HG03139 (cell line): Measurements from ENCODE around the gene TMEM209.
A peak's percentile ranks its signal among the peaks of the same experiment; 100 is the strongest.
"Not testable (repeated sequence)": the region's sequence is repeated elsewhere in the genome, so short reads cannot be mapped to it uniquely, and the experiment has no call there.

Experiments
- ATAC-seq: cut with Tn5 transposase; IDR thresholded peaks from one replicate; pipeline ENCODE4 v1.9.1; 2021; ENCODE audit not compliant: unreplicated experiment

TMEM209 gene

DNA sequence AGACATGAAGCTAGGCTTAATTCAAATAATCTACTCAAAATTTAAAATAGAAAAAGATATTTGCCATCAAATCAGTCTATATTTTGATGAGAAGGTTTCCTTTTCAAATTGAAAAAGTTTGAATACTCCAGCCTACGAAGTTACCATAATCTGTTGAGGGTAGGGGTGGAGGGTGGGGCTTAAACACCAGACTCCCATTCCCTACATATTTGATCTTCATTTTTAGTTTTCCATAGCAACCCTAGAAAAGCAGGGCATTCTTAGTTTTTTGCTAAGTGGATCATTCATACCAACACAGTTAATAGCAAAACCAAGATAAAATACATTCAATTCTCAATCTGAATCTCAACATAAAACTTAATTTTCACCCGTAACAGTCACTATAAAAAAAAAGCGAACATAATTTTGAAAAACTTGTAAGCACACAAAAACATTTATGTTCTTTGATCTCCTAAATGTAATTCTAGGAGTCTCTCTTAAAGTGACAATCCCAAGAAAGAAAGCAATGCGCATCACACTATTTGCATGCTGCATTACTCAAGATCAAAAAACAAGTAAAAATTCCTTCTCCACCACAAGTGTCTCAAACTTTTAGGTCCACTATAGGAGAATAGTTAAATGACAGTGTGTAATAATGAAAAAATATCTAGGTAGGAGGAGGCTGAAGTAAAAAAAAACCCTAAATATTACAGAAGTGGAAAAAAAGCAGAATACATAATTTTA is 30.8 kb downstream of the TMEM209 start:
- ATAC-seq: no peak

GRCh38 chr7:130162196-130162595 is 43.0 kb downstream of the TMEM209 start:
- no peak for ATAC-seq

DNA sequence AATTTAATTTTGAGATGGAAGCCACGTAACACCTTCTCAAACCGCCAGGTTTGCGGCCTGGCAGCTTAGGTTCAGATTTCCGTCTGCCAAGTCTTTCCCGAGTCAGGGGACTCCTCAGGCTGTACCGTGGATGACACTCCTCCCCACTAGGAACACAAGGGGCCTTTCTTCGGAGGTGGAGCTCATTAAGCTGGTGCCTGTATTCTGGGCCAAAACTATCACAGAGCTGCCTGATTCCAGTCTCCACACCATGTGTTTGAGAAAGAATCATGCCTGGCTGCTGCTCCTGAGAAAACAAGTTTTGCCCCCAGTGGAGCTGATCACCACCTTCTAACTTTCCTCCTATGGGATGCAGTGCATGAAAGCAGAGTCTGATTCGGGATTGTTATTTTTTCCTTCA is 44.8 kb downstream of the TMEM209 start:
- ATAC-seq: no peak

DNA sequence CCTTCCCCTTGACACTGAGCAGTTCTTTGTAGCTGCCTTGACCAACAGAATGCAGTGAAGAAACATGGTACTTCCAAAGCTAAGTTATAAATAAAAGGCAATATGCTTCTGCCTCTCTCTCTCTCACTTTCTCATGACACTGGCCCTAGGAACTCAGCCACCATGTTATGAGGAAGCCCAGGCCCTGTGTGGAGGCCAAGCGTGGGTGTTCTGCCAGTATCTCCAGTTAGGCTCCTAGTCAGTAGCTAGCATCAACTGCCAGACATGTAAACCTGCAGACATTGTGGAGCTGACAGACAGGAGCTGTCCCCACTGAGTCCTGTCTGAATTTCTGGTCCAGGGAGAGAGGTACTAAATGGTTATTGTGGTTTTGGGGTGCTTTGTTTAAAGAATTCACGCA is 45.2 kb downstream of the TMEM209 start:
- ATAC-seq: no peak

- ATAC-seq: no peak
These were observed 47.5 kb downstream of the TMEM209 start for GRCh38 chr7:130157700-130158099.

- ATAC-seq: no peak
These were observed 49.1 kb downstream of the TMEM209 start for GRCh38 chr7:130156140-130156539.

DNA sequence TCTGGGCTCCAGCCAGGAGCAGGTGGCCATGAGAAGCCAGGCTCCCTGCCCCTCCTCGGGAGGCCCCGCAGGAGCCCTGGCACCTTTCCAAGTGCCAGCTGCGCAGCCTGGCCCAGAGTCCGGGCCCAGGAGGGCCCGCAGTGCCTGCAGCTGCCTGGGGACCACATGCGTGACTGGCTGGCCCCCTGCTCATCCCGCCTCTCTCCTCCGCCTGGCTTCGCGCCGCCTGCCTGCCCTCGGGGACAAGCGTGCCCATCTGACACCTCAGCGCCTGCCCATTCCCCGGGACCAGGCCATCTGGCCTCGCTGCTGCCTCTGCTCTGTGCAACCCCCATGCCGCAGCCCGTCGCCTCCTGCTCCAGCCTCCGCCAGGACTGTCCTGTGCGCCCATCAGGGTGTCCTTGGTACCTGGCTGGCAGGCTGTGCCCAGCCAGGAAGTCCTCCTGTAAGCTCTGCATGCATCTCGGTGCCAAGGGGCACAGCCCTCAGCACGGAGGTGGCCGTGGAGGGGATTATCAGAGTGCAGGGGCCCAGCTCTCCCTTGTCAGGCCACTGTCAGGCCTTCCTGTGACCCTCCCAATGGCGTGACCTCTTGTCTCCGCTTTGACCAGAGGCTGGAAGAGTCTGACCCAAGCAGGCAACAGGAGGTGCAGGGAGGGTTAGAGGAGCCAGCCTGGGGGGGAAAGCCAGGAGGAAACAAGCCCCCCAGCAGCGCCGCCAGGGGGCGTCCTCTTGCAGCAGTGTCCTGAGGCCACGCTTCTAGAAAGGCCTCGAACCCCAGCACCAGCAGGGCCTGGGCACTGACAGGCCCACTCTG is 50.5 kb downstream of the TMEM209 start:
- no peak for ATAC-seq

DNA sequence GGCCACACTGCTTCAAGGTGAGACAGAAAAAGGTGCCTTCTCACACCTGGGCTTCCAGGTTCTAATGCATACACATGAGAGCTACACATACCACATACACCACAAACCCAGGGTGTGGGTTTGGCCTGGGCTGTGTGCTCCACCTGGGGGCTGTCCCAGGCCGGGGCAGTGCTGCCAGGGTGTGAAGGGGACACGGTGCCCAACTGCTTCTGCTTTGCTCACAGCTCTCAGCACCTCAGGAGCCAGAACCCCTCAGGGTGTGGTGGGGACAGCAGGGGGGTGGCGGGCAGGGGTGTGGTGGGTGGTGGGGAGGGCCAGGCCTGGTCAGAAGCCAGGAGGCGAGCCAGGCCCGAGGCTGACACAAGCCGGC is 51.1 kb downstream of the TMEM209 start:
- no peak for ATAC-seq

DNA sequence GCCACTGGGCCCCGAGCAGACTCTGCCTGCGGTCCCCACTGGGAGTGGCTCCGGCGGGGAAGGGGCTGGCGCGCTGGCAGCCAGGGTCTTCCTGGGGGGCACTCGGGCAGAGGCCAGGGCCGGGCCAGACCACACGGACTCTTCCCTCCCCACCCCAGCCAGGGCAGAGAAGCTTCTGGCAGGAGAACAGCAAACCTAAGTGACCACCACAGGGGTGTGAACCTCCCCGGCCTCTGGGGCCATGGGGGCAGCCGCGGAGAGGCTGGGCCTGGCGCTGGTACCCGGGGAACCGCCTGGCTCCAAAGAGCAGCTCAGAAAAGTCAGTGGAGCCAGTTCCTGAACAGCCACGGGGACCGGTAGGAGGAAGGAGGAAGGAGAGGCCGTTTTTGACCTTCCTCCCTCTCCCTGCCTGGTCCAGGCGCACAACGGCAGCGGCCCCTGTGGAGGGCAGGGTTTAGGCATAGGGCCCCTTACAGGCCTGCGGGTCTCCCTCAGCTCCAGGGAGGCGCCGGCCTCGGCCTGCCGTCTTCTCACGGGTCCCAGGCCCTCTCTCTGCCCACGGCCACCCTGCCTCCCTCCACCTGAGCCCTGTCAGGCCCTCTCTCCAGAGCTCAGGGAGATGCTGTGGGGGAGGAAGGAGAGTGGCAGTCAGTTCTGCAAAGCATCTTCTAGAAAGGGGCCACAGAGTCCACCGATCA is 51.8 kb downstream of the TMEM209 start:
- ATAC-seq: no peak

GRCh38 chr7:130152493-130153210 is 52.6 kb downstream of the TMEM209 start:
- ATAC-seq: no peak

DNA sequence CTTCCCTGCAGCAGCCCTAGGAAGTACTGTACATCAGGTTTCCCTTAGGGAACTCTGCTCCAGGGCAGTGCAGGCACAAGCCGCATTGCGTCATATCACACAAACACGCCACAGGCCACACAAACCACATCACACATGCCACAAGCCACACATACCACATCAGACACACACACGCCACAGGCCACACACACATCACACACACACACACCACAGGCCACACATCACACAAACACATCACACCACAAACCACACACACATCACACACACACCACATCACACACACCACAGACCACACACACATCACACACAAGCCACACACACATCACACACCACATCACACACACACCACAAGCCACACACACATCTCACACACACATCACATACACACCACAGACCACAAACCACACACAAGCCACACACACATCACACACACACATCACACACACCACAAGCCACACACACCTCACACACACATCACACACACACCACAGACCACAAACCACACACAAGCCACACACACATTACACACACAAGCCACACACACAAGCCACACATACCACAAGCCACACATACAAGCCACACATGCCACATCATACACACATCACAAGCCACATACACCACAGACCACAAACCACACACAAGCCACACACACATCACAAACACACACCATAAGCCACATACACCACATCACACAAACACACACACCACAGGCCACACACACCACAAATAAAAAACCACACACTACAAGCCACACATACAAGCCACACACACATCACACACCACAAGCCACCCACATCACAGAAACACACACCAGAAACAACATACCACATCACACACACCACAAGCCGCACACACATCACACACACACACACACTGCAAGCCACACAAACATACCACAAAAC is 53.4 kb downstream of the TMEM209 start:
- no peak for ATAC-seq

DNA sequence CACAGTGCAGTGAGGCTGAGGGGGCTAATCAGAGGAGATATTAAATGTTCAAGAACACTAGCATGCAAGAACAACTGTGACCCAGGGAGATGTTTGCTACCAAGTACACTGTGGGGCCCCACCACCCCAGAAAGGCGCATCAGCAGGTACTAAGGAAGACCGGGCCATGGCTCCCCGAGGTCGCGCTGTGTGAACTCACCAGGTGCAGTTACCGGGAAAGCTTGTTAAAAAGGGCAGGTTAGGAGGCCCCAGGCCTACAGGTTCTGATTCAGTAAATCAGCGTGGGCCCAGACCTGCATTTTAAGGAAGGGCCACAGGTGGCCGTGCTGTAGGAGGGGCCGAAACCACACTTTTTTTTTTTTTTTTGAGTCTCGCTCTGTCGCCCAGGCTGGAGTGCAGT is 54.6 kb downstream of the TMEM209 start:
- ATAC-seq: no peak

DNA sequence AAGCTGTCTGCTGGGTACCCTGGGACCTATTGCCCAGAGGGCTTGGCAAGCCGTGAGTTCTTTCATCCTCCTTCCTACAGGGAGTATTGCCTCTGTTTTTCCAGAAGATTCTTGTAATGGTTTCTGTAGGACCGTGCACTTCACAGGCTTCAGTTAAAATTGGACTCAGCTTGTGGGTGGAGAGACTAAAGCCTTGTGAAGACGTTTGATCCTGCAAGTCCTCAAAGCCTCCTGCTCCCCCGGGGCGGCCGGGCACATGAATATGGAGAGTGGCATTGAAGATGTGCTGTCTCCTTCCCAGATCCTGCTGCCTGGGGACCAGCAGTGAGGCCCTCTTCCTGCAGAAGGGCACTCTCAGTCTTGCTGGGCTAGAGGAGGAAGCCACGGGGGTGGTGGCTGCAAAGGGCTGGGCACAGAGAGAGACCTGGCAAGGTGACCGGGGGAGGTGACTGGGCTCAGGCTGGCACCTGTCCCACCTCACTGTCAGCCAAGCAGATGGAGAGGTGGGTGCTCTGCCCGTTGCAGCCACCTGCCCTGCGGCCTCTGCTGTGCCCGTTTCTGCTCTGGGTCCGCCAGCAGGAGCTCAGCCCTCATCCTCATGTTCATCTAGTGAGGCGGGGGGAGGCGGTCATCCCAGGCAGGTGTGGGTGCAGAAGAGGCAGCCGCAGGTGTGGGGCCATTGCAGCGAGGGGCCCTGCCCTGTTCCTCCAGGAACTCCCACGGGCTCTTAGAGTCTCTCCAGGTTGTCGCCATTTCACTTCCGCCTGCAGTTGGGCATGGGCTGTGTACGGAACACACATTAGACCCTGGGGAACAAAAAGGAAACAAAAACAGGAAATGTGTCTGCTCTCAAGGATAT is 55.7 kb downstream of the TMEM209 start:
- peak; percentile 42 for ATAC-seq

- no peak for ATAC-seq
These were observed 56.6 kb downstream of the TMEM209 start for GRCh38 chr7:130148561-130148960.

DNA sequence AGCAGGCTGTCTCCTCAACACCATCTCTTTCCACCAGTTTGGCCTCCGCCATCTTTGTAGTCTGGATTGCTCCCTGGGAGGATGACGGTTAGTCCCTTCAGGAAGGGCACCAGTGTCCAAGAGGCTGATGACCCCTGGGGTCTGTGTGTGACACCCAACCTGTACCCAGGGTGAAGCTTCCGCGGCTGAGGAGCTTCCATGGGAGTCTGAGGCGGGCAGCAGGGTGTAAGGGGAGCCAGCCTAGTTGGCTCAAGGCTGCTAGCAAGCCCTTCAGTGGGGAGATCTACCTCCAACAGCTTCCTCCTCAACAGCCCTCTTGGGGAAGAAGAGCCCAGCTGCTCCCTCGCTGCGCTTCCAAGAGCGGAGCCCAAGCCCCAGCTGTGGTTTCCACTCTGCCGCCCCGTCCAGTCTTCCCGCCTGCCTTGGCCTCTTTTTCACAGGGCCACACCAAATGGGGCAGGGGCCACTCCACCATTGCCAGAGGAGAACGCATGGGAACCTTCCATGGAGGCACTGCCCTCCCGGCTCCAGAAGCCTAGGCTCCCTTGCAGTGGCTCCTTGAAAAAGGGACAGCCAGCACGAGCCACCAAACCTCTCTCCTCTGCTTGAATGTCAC is 57.4 kb downstream of the TMEM209 start:
- no peak for ATAC-seq

DNA sequence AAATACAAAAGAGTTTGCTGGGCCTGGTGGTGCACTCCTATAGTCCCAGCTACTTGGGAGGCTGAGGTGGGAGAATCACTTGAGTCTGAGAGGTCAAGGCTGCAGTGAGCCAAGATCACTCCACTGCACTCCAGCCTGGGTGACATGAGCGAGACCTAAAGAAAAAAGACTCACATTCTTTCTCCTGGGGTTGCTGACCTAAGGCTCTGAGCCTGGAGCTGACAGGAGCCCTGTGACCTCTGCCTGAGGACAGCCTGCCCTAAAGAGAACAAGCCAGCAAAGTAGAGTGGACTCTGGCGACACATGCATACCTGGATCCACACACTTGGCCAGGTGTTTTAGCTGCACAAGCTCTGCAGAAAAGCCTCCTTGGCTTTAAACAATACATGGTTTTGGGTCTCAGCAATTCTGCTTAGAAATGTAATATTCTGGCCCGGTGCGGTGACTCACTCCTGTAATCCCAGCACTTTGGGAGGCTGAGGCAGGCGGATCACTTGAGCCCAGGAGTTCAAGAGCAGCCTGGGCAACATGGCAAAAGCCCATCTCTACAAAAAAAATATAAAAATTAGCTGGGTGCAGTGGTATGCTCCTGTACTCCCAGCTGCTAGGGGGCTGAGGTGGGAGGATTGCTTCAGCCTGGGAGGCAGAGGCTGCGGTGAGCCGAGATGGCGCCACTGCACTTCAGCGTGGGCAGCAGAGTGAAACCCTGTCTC is 58.4 kb downstream of the TMEM209 start:
- no peak for ATAC-seq

- ATAC-seq: not testable (repeated sequence)
These were observed 59.1 kb downstream of the TMEM209 start for GRCh38 chr7:130146142-130146541.

DNA sequence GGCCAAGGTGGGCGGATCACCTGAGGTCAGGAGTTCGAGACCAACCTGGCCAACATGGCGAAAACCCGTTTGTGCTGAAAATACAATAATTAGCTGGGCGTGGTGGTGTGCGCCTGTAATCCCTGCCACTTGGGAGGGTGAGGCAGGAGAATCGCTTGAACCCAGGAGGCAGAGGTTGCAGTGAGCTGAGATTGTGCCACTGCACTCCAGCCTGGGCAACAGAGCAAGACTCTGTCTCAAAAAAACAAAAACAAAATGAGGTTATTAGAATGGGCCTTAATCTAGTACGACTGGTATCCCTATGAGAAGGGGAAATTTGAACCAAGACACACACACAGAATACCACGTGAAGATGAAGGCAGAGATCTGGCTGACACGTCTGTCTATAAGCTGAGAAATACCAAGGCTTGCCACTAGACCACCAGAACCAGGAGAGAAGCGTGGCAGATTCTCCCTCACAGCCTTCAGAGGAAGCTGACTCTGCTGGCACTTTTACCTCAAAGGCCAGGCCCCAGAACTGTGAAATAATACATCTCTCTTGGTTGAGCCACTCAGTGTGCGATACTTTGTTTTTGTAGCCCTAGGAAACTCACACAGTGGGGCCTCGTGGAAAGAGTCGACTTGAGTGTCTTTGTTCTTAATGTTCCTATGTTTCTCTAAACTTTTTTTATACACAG is 59.6 kb downstream of the TMEM209 start:
- no peak for ATAC-seq
